Vagina (tissue), 2 donors: Measurements from ENCODE around the gene THAP5. TPM values are rescaled to one million over a fixed set of nuclear protein-coding genes. Genes with fewer than 3 reads are reported as not detected.
"Not testable (repeated sequence)": the region's sequence is repeated elsewhere in the genome, so short reads cannot be mapped to it uniquely, and the experiment has no call there.

Source experiments
- DNase-seq, 2 donors: peaks; one replicate each; pipeline ENCODE4 v3.0.0-alpha.2; 2017; ENCODE audit errors: extremely low spot score in 2 of 2
- H3K27ac ChIP-seq: fragments of 200-600 bp; sonication (generic); one replicate; pipeline ENCODE4 v1.5.1; 2019
- H3K27me3 ChIP-seq: fragments of 200-600 bp; sonication (generic); one replicate; pipeline ENCODE4 v1.5.1; 2019
- H3K36me3 ChIP-seq, 2 donors: fragments of 200-600 bp; sonication (generic); one replicate each; pipeline ENCODE4 v1.5.1; 2017 to 2019
- H3K4me1 ChIP-seq: fragments of 200-600 bp; sonication (generic); one replicate; pipeline ENCODE4 v1.5.1; 2019
- H3K4me3 ChIP-seq, 2 donors: fragments of 200-600 bp; sonication (generic); 1 replicate in 1 of 2; 2 replicates in 1 of 2; pipeline ENCODE4 v1.5.1; 2016 to 2019
- H3K9me3 ChIP-seq: fragments of 200-600 bp; sonication (generic); one replicate; pipeline ENCODE4 v1.5.1; 2019
- POLR2A ChIP-seq, 2 donors: fragments of 450-650 bp; IDR thresholded peaks; one replicate each; pipeline ENCODE4 v1.6.1; 2017; ENCODE audit warnings: antibody characterized with exemption in 2 of 2, mild to moderate bottlenecking in 2 of 2, moderate library complexity in 2 of 2
- POLR2AphosphoS5 ChIP-seq, 2 donors: sonication (generic); formaldehyde crosslinking; IDR thresholded peaks; one replicate each; pipeline ENCODE4 v1.9.0; 2017; ENCODE audit warnings: antibody characterized with exemption in 2 of 2, mild to moderate bottlenecking in 2 of 2, low read depth in 1 of 2; ENCODE audit not compliant: insufficient read depth in 1 of 2
- intact Hi-C: fragments of 100-400 bp; cut with DNase I; formaldehyde crosslinking; loops from one replicate; pipeline ENCODE4 v1.15.1; 2023
- total RNA-seq: library from RNA; depleted of rRNA; stranded (reverse); fragments of >200 nt; gene quantifications from one replicate; pipeline ENCODE4 v1.2.3, GENCODE V29; 2016
- TF ChIP-seq, protein P1 (sequence below), 3 experiments: fragments of 450-650 bp in 2 of 3; fragments of 200-600 bp in 1 of 3; sonication (generic) in 1 of 3; IDR thresholded peaks; one replicate each; pipeline ENCODE4 v1.5.1; 2017 to 2019; ENCODE audit warnings: antibody characterized with exemption in 3 of 3, mild to moderate bottlenecking in 2 of 3, moderate library complexity in 2 of 3

The THAP5 gene
- total RNA-seq, 1 donor from 2014 or later, result 14.5 TPM

DNA sequence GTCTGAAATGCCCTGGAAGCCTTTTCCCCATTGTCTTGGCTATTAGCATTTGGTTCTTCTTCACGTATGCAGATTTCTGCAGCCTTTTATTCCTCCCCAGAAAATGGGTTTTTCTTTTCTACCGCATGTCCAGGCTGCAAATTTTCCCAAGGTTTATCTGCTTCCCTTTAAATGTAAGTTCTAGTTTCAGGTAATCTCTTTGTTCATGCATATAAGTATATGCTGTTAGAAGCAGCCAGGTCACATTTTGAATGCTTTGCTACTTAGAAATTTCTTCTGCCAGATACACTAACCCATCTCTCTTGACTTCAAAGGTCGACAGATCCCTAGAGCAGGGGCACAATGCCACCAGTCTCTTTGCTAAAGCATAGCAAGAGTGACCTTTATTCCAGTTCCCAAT lies 12.3 kb downstream of the THAP5 start:
- TF ChIP-seq, protein P1, sequence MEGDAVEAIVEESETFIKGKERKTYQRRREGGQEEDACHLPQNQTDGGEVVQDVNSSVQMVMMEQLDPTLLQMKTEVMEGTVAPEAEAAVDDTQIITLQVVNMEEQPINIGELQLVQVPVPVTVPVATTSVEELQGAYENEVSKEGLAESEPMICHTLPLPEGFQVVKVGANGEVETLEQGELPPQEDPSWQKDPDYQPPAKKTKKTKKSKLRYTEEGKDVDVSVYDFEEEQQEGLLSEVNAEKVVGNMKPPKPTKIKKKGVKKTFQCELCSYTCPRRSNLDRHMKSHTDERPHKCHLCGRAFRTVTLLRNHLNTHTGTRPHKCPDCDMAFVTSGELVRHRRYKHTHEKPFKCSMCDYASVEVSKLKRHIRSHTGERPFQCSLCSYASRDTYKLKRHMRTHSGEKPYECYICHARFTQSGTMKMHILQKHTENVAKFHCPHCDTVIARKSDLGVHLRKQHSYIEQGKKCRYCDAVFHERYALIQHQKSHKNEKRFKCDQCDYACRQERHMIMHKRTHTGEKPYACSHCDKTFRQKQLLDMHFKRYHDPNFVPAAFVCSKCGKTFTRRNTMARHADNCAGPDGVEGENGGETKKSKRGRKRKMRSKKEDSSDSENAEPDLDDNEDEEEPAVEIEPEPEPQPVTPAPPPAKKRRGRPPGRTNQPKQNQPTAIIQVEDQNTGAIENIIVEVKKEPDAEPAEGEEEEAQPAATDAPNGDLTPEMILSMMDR (IDR thresholded peaks at IDR 0.05), result no peak
- TF ChIP-seq POLR2A (IDR thresholded peaks at IDR 0.05) (no peak), POLR2AphosphoS5 (IDR thresholded peaks at IDR 0.05; ENCODE audit: insufficient read depth in 1 of 2, low read depth in 1 of 2) (no peak)
- Histone ChIP-seq H3K27me3 (no peaks in the 10 kb centered on the region), H3K9me3 (peaks cover 11% of the 10 kb centered on the region), H3K4me1 (no peaks in the 10 kb centered on the region), H3K27ac (no peak overlapping the region), H3K36me3 (no peaks in the 10 kb centered on the region), H3K4me3 (no peak overlapping the region)
- no peak for DNase-seq
- intact Hi-C loops, result no loop called here

DNA sequence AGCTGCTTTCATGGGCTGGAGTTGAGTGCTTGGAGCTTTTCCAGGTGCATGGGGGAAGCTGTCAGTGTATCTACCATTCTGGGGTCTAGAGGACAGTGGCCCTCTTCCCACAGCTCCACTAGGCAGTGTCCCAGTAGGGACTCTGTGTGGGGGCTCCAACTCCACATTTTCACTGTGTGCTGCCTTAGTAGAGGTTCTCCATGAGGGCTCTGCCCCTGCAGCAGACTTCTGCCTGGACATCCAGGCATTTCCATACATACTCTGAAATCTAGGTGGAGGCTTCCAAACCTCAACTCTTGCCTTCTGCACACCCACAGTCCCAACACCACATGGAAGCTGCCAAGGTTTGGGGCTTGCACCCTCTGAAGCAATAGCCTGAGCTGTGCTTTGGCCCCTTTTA lies 12.8 kb downstream of the THAP5 start:
- H3K36me3 ChIP-seq, H3K4me3 ChIP-seq, DNase-seq, H3K27me3 ChIP-seq, intact Hi-C loops, H3K4me1 ChIP-seq, H3K27ac ChIP-seq: not testable (repeated sequence)
- peaks cover 11% of the 10 kb centered on the region for H3K9me3 ChIP-seq

DNA sequence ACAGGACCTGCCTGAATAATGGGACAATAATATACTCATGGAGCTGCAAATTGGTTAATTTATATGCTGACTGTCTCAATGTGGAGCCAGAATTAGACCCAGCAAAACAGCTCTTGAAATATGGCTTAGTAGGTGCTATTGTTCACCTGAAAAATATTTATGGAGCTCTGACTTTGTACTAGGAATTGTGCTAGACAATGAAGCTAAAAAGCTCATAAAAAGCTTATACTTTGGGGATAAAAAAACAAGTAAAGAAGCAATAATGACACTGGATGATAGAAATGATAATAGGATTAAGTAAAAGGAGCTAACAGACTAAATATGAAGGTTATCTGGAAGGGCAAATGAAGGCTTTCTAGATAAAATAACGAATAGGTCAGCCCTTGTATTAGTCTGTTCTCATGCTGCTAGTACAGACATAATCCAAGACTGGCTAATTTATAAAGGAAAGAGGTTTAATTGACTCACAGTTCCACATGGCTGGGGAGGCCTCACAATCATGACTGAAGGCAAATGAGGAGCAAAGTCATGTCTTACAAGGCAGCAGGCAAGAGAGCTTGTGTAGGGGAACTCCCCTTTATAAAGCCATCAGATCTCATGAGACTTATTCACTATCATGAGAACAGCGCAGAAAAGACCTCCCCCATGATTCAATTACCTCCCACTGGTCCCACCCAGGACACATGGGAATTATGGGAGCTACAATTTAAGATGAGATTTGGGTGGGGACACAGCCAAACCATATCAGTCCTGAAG lies 21.2 kb downstream of the THAP5 start:
- H3K27me3 ChIP-seq, H3K4me1 ChIP-seq, H3K9me3 ChIP-seq, DNase-seq, H3K27ac ChIP-seq, H3K4me3 ChIP-seq, intact Hi-C loops, H3K36me3 ChIP-seq: not testable (repeated sequence)

DNA sequence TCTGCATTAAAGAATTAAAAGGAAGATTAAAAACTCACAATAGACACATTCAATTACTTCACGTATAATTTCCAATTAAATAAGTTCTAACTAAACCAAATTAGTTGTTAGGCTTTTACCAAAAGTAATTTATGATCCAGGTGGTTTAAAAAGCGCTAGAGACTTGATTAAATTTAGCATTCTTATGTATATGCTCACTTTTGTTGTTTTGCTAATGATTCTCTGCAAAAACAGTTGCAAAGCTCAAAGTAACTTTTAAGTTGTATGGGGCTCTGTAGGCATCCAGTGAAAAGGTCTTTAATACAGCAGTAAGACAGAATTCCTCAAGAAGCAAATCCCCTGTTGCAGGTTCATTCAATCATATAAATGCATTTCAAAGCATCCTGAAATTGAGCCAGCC lies 28.0 kb downstream of the THAP5 start:
- intact Hi-C loops, result no loop called here
- Histone ChIP-seq H3K4me3 (no peak overlapping the region), H3K9me3 (no peaks in the 10 kb centered on the region), H3K27ac (no peak overlapping the region), H3K27me3 (no peaks in the 10 kb centered on the region), H3K4me1 (no peaks in the 10 kb centered on the region), H3K36me3 (no peaks in the 10 kb centered on the region)
- no peak for DNase-seq
- no peak for TF ChIP-seq POLR2AphosphoS5 (IDR thresholded peaks at IDR 0.05; ENCODE audit: insufficient read depth in 1 of 2, low read depth in 1 of 2)
- TF ChIP-seq, protein P1 (IDR thresholded peaks at IDR 0.05), result no peak
- no peak for TF ChIP-seq POLR2A (IDR thresholded peaks at IDR 0.05)

DNA sequence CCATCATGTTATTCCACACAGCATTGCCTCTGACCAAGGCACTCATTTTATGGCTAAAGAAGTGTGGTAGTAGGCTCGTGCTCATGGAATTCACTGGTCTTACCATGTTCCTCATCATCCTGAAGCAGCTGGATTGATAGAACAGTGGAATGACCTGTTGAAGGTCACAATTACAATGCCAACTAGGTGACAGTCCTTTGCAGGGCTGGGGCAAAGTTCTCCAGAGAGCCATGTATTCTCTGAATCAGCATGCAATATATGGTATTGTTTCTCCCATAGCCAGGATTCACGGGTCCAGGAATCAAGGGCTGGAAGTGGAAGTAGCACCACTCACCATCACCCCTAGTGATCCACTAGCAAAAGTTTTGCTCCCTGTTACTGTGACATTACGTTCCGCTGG lies 30.8 kb downstream of the THAP5 start:
- H3K4me3 ChIP-seq, DNase-seq, intact Hi-C loops, H3K4me1 ChIP-seq, H3K27me3 ChIP-seq, H3K9me3 ChIP-seq, H3K27ac ChIP-seq, H3K36me3 ChIP-seq: not testable (repeated sequence)

DNA sequence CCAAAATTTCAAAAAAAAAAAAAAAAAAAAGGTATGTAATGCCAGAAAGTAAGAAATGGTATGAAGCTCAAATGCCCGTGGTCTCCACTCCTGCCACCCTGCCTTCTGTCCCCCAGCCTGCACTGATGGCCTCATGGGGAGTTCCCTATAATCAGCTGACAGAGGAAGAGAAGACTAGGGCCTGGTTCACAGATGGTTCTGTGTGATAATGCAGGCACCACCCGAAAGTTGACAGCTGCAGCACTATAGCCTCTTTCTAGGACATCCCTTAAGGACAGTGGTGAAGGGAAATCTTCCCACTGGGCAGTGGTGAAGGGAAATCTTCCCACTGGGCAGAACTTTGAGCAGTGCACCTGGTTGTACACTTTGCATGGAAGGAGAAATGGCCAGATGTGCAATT lies 31.3 kb downstream of the THAP5 start:
- H3K27me3 ChIP-seq, H3K4me1 ChIP-seq, intact Hi-C loops, H3K9me3 ChIP-seq, H3K27ac ChIP-seq, H3K36me3 ChIP-seq, DNase-seq, H3K4me3 ChIP-seq: not testable (repeated sequence)

DNA sequence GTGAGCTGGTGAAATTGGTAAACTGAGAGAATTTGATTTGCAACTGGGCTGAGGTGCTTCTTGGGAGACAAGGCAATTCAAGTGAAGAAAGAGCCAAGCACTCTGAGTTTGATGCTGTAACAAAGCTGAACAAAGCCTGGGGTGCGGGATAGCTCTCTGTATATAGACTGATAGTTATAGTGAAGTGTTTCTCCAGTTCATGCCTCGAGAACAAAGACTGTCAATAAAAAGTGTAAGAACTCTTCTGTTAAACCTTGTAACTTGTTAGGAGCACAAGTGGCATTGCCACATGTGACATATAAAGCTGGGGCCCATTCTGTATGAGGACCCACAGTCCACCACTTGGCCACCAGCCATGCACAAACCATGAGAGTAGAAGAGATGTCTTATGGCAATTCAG lies 32.3 kb downstream of the THAP5 start:
- no peak for DNase-seq
- Histone ChIP-seq H3K9me3 (no peaks in the 10 kb centered on the region), H3K27me3 (no peaks in the 10 kb centered on the region), H3K4me1 (no peaks in the 10 kb centered on the region), H3K36me3 (no peaks in the 10 kb centered on the region), H3K27ac (no peak overlapping the region), H3K4me3 (no peak overlapping the region)
- TF ChIP-seq, protein P1 (IDR thresholded peaks at IDR 0.05), result no peak
- no peak for TF ChIP-seq POLR2A (IDR thresholded peaks at IDR 0.05)
- TF ChIP-seq POLR2AphosphoS5 (IDR thresholded peaks at IDR 0.05; ENCODE audit: insufficient read depth in 1 of 2, low read depth in 1 of 2), result no peak
- intact Hi-C loops, result no loop called here
